ENCODE data around the gene PCDHB1. TPM values are rescaled to one million over a fixed set of nuclear protein-coding genes. Genes with fewer than 3 reads are reported as not detected.
"Not testable (repeated sequence)": the region's sequence is repeated elsewhere in the genome, so short reads cannot be mapped to it uniquely, and the experiment has no call there.

PCDHB1 gene
- total RNA-seq, 1 experiment from 2014 or later, result not detected

GRCh38 chr5:141039517-141039916 lies 11.7 kb upstream of the PCDHB1 start:
- Histone ChIP-seq H3K36me3 (no peaks in the 10 kb centered on the region), H3K27ac (no peak overlapping the region), H3K9me3 (replicated peaks) (no peaks in the 10 kb centered on the region), H3K27me3 (no peaks in the 10 kb centered on the region), H3K4me1 (no peaks in the 10 kb centered on the region), H3K4me3 (no peak overlapping the region)
- no peak for DNase-seq

GRCh38 chr5:141040093-141040770 lies 10.9 kb upstream of the PCDHB1 start:
- no peaks in the 10 kb centered on the region for H3K9me3 ChIP-seq (replicated peaks)
- DNase-seq, result peak in 1 of 2 experiments; percentile 10
- no peaks in the 10 kb centered on the region for H3K36me3 ChIP-seq
- H3K27me3 ChIP-seq, result no peaks in the 10 kb centered on the region
- peak overlapping the region; percentile 32 for H3K4me3 ChIP-seq
- no peak overlapping the region for H3K27ac ChIP-seq
- H3K4me1 ChIP-seq, result no peaks in the 10 kb centered on the region

GRCh38 chr5:141040771-141041426 lies 10.3 kb upstream of the PCDHB1 start:
- H3K4me1 ChIP-seq, result no peaks in the 10 kb centered on the region
- H3K9me3 ChIP-seq (replicated peaks), result no peaks in the 10 kb centered on the region
- no peak overlapping the region for H3K27ac ChIP-seq
- no peaks in the 10 kb centered on the region for H3K36me3 ChIP-seq
- DNase-seq, result peak; percentile 93 to 96
- H3K4me3 ChIP-seq, result peak overlapping the region; percentile 32
- no peaks in the 10 kb centered on the region for H3K27me3 ChIP-seq

GRCh38 chr5:141041427-141041785 lies 9.8 kb upstream of the PCDHB1 start:
- H3K4me1 ChIP-seq, result no peaks in the 10 kb centered on the region
- no peak overlapping the region for H3K4me3 ChIP-seq
- H3K36me3 ChIP-seq, result no peaks in the 10 kb centered on the region
- H3K27ac ChIP-seq, result no peak overlapping the region
- H3K9me3 ChIP-seq (replicated peaks), result no peaks in the 10 kb centered on the region
- no peaks in the 10 kb centered on the region for H3K27me3 ChIP-seq
- no peak for DNase-seq

GRCh38 chr5:141042555-141042954 lies 8.6 kb upstream of the PCDHB1 start:
- H3K4me3 ChIP-seq, result no peak overlapping the region
- no peaks in the 10 kb centered on the region for H3K4me1 ChIP-seq
- H3K27ac ChIP-seq, result no peak overlapping the region
- no peaks in the 10 kb centered on the region for H3K9me3 ChIP-seq (replicated peaks)
- no peaks in the 10 kb centered on the region for H3K36me3 ChIP-seq
- H3K27me3 ChIP-seq, result no peaks in the 10 kb centered on the region
- DNase-seq, result no peak

GRCh38 chr5:141051521-141051866 lies 320 bp downstream of the PCDHB1 start:
- Histone ChIP-seq H3K9me3 (replicated peaks) (no peaks in the 10 kb centered on the region), H3K4me3 (no peak overlapping the region), H3K27me3 (0 out of 2 replicates have a peak, but pooled peaks cover 5% of the 10 kb centered on the region), H3K4me1 (no peaks in the 10 kb centered on the region), H3K27ac (no peak overlapping the region), H3K36me3 (no peaks in the 10 kb centered on the region)
- no peak for DNase-seq

- no peak for DNase-seq
- Histone ChIP-seq H3K4me1 (no peaks in the 10 kb centered on the region), H3K36me3 (no peaks in the 10 kb centered on the region), H3K27me3 (no peaks in the 10 kb centered on the region), H3K9me3 (replicated peaks) (0 out of 2 replicates have a peak, but pooled peaks cover 5% of the 10 kb centered on the region), H3K27ac (no peak overlapping the region), H3K4me3 (peak overlapping the region; percentile 52)
Observed at GRCh38 chr5:141077826-141078225, 26.7 kb downstream of the PCDHB1 start.

GRCh38 chr5:141082228-141082627 lies 31.1 kb downstream of the PCDHB1 start:
- Histone ChIP-seq H3K4me1 (no peaks in the 10 kb centered on the region), H3K27me3 (no peaks in the 10 kb centered on the region), H3K27ac (no peak overlapping the region), H3K4me3 (no peak overlapping the region), H3K9me3 (replicated peaks) (peaks cover 8% of the 10 kb centered on the region; the same call in 1 of the 2 replicates), H3K36me3 (no peaks in the 10 kb centered on the region)
- DNase-seq, result no peak

- DNase-seq, result peak; percentile 72 to 86
- H3K27me3 ChIP-seq, result no peaks in the 10 kb centered on the region
- H3K36me3 ChIP-seq, result no peaks in the 10 kb centered on the region
- H3K9me3 ChIP-seq (replicated peaks), result peaks cover 10% of the 10 kb centered on the region; the same call in 1 of the 2 replicates
- peak overlapping the region; percentile 22; the same call in 1 of the 2 replicates for H3K27ac ChIP-seq
- no peaks in the 10 kb centered on the region for H3K4me1 ChIP-seq
- peak overlapping the region; percentile 59 for H3K4me3 ChIP-seq
Observed at GRCh38 chr5:141084487-141084989, 33.4 kb downstream of the PCDHB1 start.

GRCh38 chr5:141094481-141095262 lies 43.5 kb downstream of the PCDHB1 start, which contains the start of gene PCDHB2:
TSS of gene PCDHB2 (plus strand) at chr5:141094615. CDS start at chr5:141094791, 176 bp downstream.
- no peaks in the 10 kb centered on the region for H3K27me3 ChIP-seq
- H3K9me3 ChIP-seq (replicated peaks), result no peaks in the 10 kb centered on the region; the same call in 1 of the 2 replicates
- DNase-seq, result peak; percentile 88 to 95
- H3K4me1 ChIP-seq, result no peaks in the 10 kb centered on the region
- peak within 1 kb of the TSS; percentile 47 for H3K27ac ChIP-seq
- peak within 1 kb of the TSS; percentile 65 for H3K4me3 ChIP-seq
- peaks cover 5% of the 10 kb centered on the region for H3K36me3 ChIP-seq

GRCh38 chr5:141095263-141095641 lies 44.1 kb downstream of the PCDHB1 start:
- Histone ChIP-seq H3K4me1 (no peaks in the 10 kb centered on the region), H3K27ac (no peak overlapping the region), H3K4me3 (peak overlapping the region; percentile 65), H3K27me3 (no peaks in the 10 kb centered on the region), H3K9me3 (replicated peaks) (no peaks in the 10 kb centered on the region; the same call in 1 of the 2 replicates), H3K36me3 (peaks cover 5% of the 10 kb centered on the region)
- peak in 1 of 2 experiments; percentile 17 for DNase-seq

- not testable (repeated sequence) for H3K27me3 ChIP-seq; DNase-seq; H3K4me3 ChIP-seq; H3K27ac ChIP-seq; H3K36me3 ChIP-seq; H3K4me1 ChIP-seq; H3K9me3 ChIP-seq (replicated peaks)
Observed at GRCh38 chr5:141096181-141096580, 45.0 kb downstream of the PCDHB1 start.

GRCh38 chr5:141096586-141096985 lies 45.4 kb downstream of the PCDHB1 start:
- not testable (repeated sequence) for H3K36me3 ChIP-seq; DNase-seq; H3K27me3 ChIP-seq; H3K4me3 ChIP-seq; H3K9me3 ChIP-seq (replicated peaks); H3K4me1 ChIP-seq; H3K27ac ChIP-seq

GRCh38 chr5:141100243-141100805 lies 49.1 kb downstream of the PCDHB1 start, which contains the start of gene PCDHB3:
TSS of gene PCDHB3 (plus strand) at chr5:141100473. CDS start at chr5:141100650, 177 bp downstream.
- no peak for DNase-seq

More at GRCh38 chr5:141100243-141100805, 49.1 kb downstream of the PCDHB1 start, which contains the start of gene PCDHB3:
- no peaks in the 10 kb centered on the region for H3K27me3 ChIP-seq
- no peaks in the 10 kb centered on the region for H3K4me1 ChIP-seq
- no peak within 1 kb of the TSS for H3K4me3 ChIP-seq
- H3K9me3 ChIP-seq (replicated peaks), result no peaks in the 10 kb centered on the region; the same call in 1 of the 2 replicates
- peaks cover 10% of the 10 kb centered on the region for H3K36me3 ChIP-seq
- no peak within 1 kb of the TSS for H3K27ac ChIP-seq
